KOPT-K1 (cell line): ENCODE measurements around the gene CAPN9.
"Not testable (repeated sequence)": the region's sequence is repeated elsewhere in the genome, so short reads cannot be mapped to it uniquely, and the experiment has no call there.

ENCODE experiments used
- H3K27ac ChIP-seq: fragments of 200-600 bp; sonication (generic); 2 replicates; pipeline ENCODE4 v1.5.1; 2016; ENCODE audit warnings: antibody characterized with exemption, mild to moderate bottlenecking, low read depth, low read length; ENCODE audit not compliant: poor library complexity, severe bottlenecking
- H3K36me3 ChIP-seq: fragments of 200-600 bp; sonication (generic); 2 replicates; pipeline ENCODE4 v1.5.1; 2017; ENCODE audit warnings: antibody characterized with exemption, mild to moderate bottlenecking, low read length, moderate library complexity; ENCODE audit not compliant: insufficient read depth
- H3K9me3 ChIP-seq: fragments of 200-600 bp; sonication (generic); 2 replicates; pipeline ENCODE4 v1.5.1; 2017; ENCODE audit warnings: antibody characterized with exemption, low read length, mild to moderate bottlenecking; ENCODE audit not compliant: insufficient read depth, poor library complexity, severe bottlenecking

Gene CAPN9, protein sequence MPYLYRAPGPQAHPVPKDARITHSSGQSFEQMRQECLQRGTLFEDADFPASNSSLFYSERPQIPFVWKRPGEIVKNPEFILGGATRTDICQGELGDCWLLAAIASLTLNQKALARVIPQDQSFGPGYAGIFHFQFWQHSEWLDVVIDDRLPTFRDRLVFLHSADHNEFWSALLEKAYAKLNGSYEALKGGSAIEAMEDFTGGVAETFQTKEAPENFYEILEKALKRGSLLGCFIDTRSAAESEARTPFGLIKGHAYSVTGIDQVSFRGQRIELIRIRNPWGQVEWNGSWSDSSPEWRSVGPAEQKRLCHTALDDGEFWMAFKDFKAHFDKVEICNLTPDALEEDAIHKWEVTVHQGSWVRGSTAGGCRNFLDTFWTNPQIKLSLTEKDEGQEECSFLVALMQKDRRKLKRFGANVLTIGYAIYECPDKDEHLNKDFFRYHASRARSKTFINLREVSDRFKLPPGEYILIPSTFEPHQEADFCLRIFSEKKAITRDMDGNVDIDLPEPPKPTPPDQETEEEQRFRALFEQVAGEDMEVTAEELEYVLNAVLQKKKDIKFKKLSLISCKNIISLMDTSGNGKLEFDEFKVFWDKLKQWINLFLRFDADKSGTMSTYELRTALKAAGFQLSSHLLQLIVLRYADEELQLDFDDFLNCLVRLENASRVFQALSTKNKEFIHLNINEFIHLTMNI

DNA sequence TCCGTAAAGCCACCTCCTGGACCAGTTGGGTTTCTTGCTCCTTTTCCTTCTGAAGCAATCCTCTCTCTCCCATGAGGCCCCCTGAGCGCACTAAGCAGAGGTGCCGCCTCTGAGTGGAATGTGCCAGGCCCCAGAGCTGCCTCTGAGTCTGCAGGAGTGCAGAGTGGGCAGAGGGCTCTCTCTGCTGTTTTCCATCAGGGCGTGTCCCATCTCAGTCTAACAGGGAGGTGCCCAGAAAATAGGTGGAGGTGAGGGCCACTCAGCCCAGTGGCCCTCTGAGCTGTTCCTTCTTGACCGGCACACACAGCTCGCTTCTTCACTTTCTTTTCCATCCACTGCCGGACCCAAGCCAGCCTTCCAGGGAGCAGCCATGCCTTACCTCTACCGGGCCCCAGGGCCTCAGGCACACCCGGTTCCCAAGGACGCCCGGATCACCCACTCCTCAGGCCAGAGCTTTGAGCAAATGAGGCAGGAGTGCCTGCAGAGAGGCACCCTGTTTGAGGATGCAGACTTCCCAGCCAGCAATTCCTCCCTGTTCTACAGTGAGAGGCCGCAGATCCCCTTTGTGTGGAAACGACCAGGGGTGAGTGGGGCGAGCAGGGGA lies at the start of gene CAPN9:
Gene CAPN9 (plus strand): TSS at position 262 of the 604 bp plus-strand sequence. CDS start 109 bp downstream, at position 371.
- Histone ChIP-seq H3K9me3 (no peaks in the 10 kb centered on the region), H3K27ac (no peak within 1 kb of the TSS), H3K36me3 (no peaks in the 10 kb centered on the region)

DNA sequence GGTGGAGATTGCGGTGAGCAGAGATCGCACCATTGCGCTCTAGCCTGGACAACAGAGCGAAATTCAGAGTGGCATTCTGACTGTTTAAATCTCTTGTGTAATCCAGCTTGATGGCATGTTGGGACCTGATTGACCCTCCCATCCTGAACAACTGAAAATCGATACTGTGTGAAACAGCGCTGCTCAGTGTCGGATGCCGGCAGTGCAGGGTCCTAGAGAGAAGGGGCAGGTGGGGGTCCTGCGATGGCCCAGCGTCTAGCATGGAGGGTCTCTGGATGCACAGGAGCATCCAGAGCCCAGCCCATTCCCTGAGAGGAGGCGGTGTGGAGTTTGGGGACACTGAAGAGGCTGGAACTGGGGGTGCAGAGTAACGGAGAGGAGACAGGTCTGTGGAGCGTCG lies 49.1 kb upstream of the CAPN9 start:
- Histone ChIP-seq H3K27ac (no peak overlapping the region), H3K36me3 (peaks cover 17% of the 10 kb centered on the region), H3K9me3 (no peaks in the 10 kb centered on the region)

DNA sequence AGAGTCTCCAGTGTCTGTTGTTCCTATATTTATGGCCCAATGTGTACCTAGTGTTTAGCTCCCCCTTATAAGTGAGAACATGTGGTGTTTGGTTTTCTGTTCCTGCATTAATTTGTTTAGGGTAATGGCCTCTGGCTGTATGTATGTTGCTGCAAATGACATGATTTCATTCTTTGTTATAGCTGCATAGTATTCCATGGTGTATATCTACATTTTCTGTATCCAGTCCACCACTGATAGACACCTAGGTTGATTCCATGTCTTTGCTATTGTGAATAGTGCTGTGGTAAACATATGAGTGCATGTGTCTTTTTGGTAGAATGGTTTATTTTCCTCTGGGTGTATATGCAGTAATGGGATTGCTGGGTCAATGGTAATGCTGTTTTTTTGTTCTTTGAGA lies 48.2 kb upstream of the CAPN9 start:
- not testable (repeated sequence) for H3K36me3 ChIP-seq, H3K9me3 ChIP-seq, H3K27ac ChIP-seq

DNA sequence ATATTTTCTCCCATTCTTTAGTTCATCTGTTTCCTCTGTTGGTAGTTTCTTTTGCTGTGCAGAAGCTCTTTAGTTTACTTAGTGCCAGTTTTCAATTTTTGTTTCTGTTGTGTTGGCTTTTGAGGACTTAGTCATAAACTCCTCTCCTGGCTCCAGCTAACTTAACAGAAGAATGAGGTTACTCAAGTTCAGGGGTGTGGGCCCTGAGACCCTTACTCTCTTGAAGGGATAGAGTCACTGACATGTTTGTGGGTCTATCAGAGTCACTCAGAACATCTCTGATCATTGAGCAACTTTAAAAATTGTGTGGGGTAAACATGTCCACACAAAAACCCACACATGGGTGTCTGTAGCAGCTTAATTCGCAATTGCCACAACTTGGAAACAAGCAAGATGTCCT lies 47.5 kb upstream of the CAPN9 start:
- Histone ChIP-seq H3K9me3 (no peaks in the 10 kb centered on the region), H3K27ac (no peak overlapping the region), H3K36me3 (peaks cover under 1% of the 10 kb centered on the region; the same call in 1 of the 2 replicates)

DNA sequence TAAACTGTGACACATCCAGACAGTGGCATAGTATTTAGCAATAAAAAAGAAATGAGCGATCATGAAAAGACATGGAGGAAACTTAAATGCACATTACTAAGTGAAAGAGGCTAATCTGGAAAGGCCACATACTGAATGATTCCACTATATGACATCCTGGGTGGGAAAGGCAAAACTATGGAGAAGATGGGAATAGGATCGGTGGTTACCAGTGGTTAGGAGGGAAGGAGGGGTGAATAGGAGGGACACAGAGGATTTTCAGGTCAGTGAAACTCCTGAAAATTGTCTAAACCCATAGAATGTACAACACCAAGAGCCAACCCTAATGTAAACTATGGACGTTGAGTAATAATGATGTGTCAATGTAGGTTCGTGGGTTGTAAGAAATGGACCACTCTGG lies 47.1 kb upstream of the CAPN9 start:
- no peaks in the 10 kb centered on the region for H3K36me3 ChIP-seq
- H3K9me3 ChIP-seq = no peaks in the 10 kb centered on the region

DNA sequence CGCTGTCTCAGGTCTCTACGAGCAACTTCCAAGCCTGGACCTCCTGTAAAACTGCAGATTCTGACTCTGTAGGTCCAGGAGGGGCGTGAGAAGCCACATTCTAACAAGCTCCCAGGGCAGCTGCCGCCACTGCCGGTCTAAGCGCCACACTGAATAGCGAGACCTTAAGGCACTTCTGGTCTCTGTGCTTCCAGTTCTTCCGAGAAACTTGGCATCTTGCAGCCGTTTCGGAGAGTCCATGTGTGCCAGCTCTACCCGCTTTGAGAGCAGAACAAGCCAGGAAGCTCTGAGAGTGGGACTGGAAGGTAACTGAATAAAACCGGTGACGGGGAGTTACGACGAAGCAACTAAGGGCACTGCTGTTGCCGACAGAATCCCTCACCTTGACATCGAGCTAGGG lies 45.8 kb upstream of the CAPN9 start:
- Histone ChIP-seq H3K27ac (no peak overlapping the region), H3K36me3 (no peaks in the 10 kb centered on the region), H3K9me3 (no peaks in the 10 kb centered on the region)

More for the DNA sequence above, 47.1 kb upstream of the CAPN9 start:
- no peak overlapping the region for H3K27ac ChIP-seq

DNA sequence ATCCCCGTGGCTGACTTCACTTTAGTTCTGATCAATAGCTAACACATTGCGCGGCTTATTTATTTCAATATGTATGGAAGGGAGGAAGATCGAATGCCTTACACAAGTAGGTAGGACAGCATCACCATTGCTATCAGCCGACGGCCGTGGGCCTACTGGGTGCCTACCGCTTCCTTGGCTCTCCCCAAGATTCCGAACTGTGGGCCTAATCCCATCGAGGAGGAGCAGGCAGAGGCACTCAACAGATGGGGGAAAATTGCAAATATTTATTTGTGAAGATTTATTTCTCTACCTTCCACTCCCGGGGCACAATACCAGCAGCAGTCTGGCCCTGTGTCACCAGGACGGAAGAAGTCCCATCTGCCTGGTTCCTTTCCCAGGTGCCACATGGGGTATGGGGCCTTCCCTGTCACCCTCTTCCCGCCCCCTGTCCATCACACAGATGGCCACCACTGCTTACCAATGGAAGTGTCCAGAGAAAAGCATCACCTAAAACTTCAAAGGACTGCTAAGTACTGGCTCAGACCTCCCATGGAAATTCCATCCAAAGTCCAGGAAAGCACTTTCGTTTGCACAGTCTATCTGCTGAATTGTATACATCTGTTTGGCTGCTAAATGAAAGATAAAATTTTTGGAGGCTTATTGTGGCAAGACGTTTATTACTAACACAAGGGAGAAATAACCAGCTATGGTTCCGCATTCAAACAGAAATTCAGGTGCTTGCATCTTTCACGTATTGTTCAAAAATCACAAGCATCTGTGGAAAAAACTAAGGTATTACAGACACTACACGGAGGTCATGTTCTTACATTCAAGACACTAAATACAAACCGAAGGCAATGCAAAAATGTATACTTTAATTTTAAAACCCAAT lies 45.1 kb upstream of the CAPN9 start:
- Histone ChIP-seq H3K9me3 (no peaks in the 10 kb centered on the region), H3K27ac (no peak overlapping the region), H3K36me3 (no peaks in the 10 kb centered on the region)

DNA sequence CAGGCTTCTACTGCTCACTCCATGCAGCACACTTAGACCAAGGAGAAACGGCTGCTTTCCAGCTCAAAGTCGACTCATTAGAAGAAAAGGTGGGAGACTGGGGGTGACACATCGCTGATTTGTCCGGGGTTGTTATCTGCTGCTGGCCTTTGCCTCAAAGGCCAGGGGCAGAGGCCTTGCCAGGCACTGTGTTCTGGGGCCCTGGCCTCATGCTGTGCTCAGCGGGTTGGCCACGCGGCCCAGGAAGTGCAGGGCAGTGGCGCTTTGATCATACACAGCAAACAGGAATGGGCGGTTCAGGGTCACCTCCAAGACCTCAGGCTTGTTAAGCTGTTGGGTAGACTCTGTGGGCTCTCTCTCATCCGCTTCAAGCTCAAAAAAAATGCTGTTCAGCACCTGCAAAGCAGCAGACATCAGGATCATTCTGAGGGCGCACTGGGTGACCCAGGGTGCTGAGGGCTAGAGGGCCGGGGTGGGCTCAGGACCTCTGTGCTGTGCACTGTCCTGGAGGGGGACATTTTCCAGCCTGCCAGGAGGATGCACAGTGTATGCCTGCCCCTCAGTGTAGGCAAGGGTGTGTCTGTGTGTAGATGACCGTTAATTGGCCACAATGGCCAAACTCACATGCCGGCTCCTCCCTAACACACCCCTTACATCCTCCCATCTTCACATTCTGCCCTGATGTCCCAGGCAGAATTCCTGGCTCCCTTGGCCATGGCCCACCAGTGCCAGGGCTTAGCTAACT lies 44.1 kb upstream of the CAPN9 start:
- Histone ChIP-seq H3K9me3 (no peaks in the 10 kb centered on the region), H3K27ac (no peak overlapping the region), H3K36me3 (no peaks in the 10 kb centered on the region)

DNA sequence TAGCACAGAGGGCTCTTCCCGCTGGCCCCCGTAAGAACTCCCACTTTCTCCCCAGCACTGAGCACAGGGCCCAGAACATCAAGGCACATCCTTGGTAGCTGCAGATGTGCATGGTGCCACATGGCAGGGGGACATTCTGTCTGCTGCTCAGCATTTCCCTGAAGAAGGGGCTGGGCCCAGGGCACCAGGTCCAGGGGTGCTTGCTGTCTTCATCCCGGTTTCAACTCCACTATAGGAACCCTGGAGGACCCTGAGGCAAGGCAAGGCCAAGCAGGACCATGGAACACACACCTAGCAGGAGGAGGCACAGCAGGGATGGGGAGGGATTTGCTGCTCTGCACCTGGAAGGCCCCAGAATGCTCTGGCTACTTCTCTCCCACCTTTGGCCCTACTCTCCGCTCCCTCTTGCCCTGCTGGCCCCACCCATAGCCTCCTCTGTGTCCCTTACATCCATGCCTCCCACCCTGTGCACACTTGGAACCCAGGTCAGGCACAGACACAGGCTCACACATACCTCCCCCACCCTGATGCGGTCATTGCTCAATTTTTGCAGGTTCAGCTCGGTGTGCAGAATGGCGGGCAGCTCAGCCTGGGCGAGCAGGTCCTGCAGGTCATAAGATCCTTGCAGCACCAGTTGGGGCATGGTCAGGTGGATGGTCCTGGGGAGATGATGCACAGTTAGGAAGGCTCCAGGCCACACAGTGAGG lies 43.4 kb upstream of the CAPN9 start:
- no peaks in the 10 kb centered on the region for H3K9me3 ChIP-seq
- no peaks in the 10 kb centered on the region for H3K36me3 ChIP-seq
- no peak overlapping the region for H3K27ac ChIP-seq

DNA sequence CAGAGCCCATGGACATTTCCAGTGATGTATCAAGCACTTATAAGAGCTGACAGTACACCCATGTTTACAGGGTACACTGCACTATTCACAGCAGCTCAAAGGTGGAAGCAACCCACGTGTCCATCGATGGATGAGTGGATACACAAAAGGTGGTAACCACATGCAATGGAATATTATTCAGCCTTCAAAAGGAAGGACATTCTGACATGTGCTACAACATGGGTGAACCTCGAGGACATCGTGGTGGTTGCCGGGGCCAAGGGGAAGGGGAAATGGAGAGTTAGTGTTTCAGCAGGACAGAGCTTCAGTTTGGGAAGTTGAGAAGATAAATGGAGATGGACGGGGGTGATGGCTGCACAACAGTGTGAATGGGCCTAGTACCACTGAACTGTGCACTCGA lies 42.4 kb upstream of the CAPN9 start:
- no peaks in the 10 kb centered on the region for H3K36me3 ChIP-seq
- no peak overlapping the region for H3K27ac ChIP-seq
- no peaks in the 10 kb centered on the region for H3K9me3 ChIP-seq

DNA sequence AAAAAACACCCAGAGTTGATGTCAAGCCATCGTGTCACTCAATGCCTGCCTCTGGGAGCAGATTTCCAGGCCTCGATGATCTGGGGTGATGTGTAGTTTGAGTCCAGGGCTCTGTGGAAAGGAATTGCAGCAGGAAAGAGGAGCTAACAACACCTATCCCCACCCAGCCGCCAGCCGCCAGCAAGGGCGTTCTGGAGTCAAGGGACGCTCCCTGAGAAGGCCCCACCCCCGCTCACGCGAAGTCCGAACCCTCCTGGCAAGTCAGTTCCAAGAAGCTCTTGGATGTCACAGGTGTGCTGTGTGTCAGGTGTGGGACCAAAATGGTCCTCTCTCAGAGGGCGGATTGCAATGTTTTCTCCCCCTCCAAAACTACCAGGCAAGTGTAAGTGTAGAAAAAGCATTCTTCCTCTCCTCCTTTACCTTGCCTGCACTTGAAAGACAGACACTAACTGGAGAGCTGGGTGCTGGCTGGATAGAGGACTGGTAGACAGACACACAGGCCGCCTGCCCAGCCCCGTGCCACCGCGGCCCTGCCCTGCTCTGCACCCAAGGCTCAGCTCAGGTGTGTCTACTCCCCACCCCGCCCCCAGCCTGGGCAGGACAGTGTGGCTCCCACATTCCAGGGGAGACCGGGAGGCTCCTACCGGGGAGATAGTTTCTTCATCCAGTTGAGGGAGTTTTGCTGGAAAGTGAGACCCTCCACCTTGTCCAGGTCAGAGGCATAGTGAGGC lies 41.7 kb upstream of the CAPN9 start:
- Histone ChIP-seq H3K36me3 (no peaks in the 10 kb centered on the region), H3K9me3 (no peaks in the 10 kb centered on the region), H3K27ac (no peak overlapping the region)

DNA sequence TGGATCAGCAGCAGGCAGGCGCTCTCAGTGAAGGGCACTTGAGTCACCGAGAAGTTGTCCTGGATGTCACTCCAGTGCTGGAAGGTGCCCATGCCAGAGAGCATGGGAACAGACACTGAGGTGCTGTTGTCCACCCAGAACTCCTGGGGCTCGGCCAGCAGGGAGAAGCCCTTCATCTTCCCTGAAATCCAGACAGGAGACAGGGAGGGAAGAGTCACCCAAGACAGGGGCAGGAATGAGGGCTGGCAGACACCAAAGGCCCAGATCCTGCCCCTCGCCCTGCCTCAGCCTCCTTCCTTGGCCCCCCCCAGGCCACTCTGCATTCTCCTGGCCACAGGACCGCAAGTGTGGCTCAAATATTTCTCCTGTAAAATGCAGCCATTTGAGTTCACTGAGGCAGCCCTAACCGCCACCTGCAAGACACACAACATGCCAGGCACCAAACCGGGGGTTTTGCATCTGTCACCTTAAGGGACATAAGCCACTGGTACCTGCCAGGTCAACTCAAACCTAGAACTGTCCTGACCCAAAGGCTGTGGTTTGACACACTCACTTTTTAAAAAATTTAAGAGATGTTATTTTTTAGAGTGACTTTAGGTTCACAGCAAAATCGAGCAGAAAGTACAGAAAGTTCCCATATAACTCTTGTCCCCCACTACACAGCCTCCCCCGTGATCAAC lies 41.0 kb upstream of the CAPN9 start:
- H3K36me3 ChIP-seq = no peaks in the 10 kb centered on the region
- no peaks in the 10 kb centered on the region for H3K9me3 ChIP-seq
- no peak overlapping the region for H3K27ac ChIP-seq
